Mesenteric fat pad (tissue), 1 donor: ENCODE data around the gene PANX2. TPM values are rescaled to one million over a fixed set of nuclear protein-coding genes. Genes with fewer than 3 reads are reported as not detected.
A peak's percentile ranks its signal among the peaks of the same experiment; 100 is the strongest.

ENCODE experiments used
- DNase-seq: peaks from one replicate; pipeline ENCODE4 v3.0.0-alpha.2; 2020; ENCODE audit warnings: low spot score
- long read RNA-seq: library from polyadenylated mRNA; unstranded; transcript quantifications from one replicate; pipeline ENCODE4 v2.0.0, GENCODE V29; 2020
- total RNA-seq: library from RNA; stranded (reverse); fragmentation: NEBNext Ultra II Directional; extraction: Animal tissue kit (Norgen Biotek cat#: 25700); gene quantifications from one replicate; pipeline ENCODE4 v1.2.1, GENCODE V29; 2021
- donor health status: DM: yes; HTN: yes; CAD: no.

Gene PANX2, protein sequence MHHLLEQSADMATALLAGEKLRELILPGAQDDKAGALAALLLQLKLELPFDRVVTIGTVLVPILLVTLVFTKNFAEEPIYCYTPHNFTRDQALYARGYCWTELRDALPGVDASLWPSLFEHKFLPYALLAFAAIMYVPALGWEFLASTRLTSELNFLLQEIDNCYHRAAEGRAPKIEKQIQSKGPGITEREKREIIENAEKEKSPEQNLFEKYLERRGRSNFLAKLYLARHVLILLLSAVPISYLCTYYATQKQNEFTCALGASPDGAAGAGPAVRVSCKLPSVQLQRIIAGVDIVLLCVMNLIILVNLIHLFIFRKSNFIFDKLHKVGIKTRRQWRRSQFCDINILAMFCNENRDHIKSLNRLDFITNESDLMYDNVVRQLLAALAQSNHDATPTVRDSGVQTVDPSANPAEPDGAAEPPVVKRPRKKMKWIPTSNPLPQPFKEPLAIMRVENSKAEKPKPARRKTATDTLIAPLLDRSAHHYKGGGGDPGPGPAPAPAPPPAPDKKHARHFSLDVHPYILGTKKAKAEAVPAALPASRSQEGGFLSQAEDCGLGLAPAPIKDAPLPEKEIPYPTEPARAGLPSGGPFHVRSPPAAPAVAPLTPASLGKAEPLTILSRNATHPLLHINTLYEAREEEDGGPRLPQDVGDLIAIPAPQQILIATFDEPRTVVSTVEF
- 1.9 TPM for total RNA-seq
- long read RNA-seq, partial matches to known transcripts = 4 of 4 reads
- long read RNA-seq, other reads (novel, unspliced or antisense) = 0 of 4 reads

DNA sequence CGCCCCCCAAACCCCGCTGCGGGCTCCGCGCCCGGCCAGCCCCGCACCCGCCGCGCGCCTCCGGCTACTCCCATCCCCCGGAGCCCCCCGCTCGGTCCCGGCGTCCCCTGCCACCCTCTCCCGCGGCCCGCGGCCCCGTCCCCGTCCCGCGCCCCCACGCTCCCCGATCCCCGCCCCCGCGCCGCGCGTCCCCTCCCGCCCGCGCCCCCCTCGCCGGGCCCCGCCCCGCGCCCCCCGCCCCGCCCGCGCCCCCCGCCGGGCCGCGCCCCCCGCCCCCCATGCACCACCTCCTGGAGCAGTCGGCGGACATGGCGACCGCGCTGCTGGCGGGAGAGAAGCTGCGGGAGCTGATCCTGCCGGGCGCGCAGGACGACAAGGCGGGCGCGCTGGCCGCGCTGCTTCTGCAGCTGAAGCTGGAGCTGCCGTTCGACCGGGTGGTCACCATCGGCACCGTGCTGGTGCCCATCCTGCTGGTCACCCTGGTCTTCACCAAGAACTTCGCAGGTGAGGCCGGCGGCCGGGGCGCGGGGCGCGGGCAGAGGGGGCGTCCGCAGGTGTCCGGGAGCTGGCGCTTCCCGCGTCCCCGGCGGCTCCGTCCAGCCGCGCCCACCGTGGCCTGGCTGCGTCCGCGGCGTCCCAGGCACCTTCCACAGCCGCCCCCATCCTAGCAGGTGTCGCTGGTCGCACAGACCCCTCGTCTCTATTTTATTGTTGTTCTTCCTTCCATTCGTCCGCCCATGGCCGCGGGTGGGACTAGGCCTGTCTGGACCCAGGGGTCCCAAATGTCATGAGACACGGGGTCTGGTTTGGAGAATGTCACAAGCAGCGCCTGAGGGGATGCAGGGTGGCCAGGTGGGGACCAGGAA, at the start of gene PANX2:
Gene PANX2, plus strand, starts transcription at position 279 of the 866 bp plus-strand sequence. Its CDS starts 0 bp downstream, at position 279.
- no peak for DNase-seq

DNA sequence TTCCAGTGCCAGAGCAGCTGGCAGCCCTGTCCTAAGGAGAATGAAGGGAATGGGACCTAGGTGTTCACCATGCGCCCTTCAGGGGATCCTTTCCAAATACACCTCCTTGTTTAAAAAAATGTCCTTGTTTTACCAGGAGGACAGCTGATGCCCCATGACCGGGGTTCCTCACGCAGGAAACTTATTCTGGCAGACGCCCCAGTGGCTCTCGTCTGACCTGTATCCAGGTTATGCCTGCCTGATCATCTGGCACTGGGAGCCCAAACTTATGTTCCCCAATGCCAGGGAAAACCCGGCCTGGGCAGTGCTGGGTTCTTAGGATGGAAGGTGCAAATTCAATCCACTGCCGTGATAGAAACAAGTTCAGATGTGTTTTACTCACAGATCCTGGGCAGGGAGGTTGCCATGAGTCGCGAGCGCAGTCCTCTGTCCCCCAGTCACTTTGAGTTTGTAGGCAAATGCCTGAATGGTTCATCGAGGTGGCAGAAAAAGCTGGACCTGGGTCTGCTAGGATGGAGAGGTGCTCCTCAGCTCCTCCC, 49.3 kb upstream of the PANX2 start:
- DNase-seq = no peak

DNA sequence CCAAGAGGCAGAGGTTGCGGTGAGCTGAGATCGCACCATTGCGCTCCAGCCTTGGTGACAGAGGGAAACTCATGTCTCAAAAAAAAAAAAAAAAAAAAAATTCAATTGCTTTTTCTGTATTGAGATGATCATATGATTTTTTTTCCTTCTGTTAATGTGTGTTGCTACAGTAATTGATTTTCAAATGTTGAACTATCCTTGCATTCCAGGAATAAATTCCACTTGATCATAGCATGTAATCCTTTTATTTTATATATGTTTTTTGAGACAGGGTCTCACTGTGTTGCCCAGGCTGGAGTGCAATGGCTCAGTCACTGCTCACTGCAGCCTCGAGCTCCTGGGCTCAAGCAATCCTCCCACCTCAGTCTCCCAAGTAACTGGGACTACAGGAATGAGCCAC, 47.4 kb upstream of the PANX2 start:
- no peak for DNase-seq

DNA sequence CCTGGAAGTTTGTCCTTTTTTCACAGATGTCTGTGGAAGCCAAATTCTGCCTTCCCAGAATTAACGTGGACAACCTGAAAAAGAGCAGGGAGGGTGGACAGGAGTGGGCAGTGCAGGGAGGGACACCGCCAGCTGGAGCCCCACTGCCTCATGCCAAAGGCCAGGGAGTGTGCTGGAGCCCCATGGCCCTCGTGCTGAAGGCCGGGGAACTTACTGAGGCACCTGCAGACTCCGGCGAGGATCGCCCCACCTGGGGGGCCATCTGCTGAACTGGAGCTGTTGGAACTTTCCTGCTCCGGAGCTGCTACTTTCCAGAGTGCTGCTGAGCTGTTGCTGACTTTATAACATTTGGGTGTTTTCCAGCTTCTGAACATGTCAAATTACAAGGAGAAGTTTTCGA, 45.5 kb upstream of the PANX2 start:
- no peak for DNase-seq

DNA sequence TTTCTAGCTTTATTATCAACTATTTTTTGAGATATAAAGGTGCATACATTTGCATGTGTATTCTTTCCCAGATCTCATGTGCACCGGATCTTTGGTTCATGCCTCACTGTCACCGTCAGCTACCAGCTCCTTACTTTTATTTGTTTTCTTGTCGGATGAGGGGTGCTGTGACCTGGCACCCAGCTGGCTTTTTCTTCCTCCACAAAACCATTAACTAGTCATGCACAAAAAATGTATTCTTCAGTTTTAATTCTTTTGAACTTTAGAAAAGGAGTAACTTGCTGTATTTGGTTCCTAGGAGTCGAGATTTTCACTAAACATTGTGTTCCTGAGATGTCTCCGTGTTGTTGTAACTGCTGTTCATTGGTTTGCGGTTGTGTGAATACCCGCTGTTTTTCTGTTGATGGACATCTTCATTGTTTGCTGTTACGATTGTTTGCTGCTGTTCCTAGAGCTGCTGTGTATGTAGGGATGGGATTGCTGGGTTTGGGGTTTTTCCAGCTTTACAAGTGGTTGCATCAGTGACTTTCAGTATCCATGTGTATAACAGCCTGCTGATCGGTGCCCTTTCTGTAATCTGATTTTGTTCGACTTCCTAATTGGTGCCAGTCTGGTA, 41.3 kb upstream of the PANX2 start:
- no peak for DNase-seq

DNA sequence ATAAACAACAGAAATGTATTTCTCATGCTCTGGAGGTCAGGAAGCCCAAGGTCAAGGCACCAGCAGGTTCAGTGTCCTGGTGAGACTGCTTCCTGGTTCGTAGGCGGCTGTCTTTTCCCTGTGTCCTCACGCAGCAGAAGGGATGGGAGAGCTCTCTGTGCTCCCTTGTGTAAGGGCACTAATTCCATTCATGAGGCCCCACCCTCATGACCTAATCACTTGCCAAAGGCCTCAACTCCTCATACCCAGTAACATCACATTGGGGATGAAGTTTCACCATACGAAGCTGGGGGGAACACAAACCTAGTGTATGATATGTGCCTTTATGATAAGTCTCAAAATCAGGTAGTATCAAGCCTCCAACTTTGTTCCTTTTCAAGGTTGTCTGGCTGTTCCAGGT, 38.6 kb upstream of the PANX2 start:
- no peak for DNase-seq

DNA sequence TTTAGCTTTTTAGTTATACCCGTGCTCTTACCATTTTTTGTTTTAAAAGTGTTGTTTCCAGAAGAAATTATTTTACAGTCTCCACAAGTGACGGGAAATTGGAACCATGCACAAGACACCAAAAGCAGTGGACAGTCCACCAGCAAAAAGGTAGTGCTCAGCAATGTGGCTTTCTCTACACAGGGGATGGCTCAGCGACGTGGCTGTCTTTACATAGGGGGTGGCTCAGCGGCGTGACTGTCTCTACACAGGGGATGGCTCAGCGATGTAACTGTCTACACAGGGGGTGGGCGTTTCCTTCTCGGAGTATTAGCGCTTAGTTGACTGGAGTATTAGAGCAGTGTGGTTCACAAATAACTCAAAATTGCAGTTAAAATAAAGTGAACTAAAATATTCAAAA, 36.0 kb upstream of the PANX2 start:
- peak; percentile 65 for DNase-seq

DNA sequence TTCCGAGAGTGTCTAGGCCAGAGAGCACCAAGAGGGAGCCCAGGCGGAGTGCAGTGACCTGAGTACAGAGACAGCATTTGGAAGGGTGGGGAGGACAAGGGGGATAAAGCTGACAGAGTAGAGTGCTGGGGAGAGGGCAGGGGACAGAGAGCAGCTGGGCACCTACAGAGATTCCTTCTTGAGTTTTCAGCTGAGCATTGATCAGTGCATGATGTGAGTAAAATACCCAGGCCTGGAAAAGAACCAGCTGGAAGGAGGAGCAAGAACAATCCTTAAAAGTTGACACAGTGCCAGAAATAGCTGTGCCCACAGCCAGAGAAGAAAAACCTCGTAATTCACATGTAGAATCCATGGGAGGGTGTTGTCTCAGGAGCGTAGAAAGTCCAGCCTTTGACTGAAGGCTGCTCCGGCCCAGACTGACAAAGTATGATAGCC, 33.9 kb upstream of the PANX2 start:
- peak; percentile 26 for DNase-seq

DNA sequence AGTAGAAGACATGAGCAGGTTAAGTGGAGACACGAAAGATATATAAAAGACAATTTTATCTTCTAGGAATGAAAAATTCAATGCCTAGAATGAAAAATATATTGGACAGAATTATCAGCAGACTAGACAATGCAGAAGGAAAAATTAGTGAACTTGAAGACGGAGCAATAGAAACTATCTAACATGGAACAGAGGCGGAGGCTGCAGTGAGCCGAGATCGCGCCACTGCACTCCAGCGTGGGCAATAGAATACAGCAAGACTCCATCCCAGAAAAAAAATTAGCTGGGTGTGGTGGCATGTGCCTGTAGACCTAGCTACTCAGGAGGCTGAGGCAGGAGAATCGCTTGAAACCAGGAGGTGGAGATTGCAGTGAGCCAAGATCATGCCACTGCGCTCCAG, 33.3 kb upstream of the PANX2 start:
- peak; percentile 3 for DNase-seq

DNA sequence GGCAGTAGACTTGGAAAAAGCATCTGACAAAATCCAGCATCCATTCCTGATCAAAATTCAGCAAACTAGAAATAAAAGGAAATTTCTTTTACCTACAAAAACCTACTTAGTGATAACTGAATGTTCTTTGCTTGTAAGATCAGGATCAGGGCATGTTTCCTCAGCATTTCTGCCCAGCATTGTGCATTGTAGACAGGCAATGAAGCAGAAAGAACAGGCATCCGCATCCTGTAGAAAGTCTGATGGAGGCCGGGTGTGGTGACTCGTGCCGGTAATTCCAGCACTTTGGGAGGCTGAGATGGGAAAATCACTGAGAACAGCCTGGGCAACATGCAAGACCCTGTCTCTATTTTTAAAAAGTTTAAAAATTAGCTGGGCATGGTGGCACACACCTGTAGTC, 32.5 kb upstream of the PANX2 start:
- DNase-seq = no peak

DNA sequence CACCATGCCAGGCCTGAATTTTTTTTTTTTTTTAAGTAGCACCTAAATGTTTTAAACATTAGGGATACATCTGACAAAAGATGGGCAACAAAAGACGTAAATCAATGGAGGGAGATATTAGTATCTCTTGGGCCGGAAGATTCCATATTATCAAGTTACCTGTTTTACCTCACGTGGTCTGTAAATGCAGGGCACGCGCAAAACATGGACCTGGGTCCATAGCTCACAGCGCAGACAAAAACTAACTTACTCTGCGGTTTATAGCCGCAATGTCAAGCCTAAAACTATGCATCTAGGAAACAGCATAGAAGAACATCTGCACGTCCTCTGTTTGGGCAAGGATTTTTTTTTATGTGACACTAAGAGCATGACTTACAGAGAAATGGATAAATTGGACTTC, 31.5 kb upstream of the PANX2 start:
- peak; percentile 53 for DNase-seq

DNA sequence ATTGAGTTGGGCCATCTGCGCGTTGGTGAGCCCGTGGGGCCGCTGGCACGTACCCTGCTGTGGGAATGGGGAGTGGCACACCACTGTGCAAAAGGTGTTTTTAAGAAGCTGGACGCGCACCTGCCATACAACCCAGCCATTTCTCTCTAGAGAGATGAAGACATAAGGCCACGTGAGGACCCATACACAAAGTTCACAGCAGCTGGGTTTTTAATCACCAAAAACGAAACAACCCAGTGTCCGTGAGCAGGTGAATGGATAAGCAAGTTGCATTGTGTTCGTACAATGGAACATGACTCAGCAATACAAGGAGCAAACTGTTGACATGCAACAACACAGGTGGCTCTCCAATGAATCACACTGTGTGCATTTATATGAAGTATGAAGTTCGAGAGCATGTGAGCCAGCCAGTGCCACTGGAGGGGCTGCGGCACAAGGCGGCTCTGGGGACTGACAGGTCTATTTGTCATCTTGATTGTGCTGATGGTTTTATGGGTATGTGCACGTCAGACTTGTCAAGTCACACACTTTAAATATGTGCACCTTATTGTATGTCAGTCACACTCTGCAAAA, 30.6 kb upstream of the PANX2 start:
- DNase-seq = peak; percentile 24

DNA sequence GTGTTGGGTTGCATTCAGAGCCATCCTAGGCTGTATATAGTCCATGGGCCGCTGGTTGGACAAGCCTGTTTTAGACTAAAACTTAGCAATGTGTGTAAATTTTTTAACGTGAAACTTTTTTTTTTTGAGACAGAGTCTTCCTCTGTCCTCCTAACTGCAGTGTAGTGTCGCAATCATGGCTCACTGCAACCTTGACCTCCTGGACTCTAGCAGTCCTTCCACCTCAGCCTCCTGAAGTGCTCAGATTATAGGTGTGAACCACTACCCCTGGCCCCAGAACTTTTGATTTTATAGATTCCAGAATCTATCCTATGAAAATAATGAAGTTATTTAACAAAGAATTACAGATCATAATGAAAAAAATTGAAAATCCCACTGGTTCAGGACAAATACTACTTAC, 29.9 kb upstream of the PANX2 start:
- DNase-seq = no peak

DNA sequence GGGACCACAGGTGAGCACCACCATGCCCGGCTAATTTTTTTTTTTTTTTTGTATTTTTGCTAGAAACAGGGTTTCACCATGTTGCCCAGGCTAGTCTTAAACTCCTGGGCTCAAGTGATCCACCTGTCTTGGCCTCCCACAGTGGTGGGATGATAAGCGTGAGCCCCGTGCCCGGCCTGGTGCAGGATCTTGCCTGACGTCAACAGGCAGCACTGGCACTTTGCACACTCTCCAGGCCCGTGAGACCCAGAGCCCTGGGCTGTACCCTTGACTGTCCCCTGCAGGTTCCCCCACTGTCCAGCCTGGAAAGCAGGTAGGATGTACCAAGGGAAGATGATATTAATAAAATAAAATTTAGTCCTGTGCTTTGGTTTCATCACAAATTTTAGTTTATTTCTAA, 29.1 kb upstream of the PANX2 start:
- peak; percentile 68 for DNase-seq

DNA sequence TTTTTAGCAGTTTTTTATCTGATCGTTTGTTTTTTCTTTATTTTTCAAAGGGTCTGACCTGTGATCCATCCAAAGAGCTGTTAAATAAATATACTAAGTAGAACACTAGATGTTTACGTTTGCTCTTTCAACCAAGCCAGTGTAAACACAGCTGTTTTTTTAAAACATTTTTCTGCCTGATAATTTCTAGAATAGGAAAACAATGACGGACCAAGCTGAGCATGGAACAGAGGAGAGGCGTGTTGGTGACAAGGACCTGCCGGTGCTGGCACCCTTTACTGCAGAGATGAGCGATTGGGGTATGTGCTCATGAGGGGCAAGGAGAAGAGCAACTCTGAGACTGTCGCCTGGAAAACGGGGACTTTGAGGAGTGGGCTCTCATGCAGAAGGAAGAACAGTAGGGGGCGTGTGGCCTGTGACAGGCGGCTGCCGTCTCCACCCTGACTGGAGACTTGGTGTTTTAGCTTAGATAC, 28.6 kb upstream of the PANX2 start:
- DNase-seq = peak; percentile 11

DNA sequence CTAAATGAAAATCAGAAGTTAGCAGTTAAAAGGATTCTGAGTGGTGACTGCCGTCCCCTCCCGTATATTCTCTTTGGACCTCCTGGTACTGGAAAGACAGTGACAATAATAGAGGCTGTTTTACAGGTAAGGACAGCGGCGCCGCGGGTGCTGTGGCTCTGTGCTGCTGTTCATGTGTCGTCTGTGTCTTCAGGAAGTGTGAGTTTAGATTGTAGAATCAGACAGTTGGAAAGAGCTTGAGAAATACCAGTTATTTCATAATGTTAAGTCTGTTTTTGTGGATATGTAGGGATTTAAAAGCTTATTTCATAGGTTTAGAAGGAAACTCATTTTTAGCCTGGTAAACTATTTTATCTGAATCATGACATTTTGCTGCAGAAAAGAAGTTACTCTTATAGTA, 27.4 kb upstream of the PANX2 start:
- DNase-seq = peak; percentile 71

DNA sequence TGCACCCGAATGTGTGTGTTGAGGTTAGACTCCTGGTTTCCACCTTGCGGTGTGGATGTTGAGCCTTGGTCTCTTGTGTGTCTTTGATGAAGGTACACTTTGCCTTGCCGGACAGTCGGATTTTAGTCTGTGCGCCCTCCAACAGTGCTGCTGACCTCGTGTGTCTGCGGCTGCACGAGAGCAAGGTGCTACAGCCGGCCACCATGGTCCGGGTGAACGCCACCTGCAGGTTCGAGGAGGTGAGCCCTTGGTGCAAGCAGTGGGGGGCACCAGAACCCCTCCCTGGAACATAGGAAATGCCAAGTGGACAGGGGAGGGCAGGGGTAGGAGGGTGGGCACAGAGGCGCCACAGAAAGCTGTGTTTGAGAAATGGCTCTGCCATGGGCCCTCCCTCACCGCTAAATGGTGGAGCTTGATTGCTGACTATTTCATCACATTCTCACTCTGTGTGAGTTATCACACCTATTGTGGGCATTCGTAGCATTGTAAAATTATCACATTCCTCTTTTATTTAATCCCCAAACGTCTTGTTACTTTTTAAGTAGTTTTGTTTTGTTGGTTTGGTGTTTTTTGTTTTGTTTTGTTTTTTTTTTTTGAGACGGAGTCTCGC, 26.4 kb upstream of the PANX2 start:
- DNase-seq = peak; percentile 78

DNA sequence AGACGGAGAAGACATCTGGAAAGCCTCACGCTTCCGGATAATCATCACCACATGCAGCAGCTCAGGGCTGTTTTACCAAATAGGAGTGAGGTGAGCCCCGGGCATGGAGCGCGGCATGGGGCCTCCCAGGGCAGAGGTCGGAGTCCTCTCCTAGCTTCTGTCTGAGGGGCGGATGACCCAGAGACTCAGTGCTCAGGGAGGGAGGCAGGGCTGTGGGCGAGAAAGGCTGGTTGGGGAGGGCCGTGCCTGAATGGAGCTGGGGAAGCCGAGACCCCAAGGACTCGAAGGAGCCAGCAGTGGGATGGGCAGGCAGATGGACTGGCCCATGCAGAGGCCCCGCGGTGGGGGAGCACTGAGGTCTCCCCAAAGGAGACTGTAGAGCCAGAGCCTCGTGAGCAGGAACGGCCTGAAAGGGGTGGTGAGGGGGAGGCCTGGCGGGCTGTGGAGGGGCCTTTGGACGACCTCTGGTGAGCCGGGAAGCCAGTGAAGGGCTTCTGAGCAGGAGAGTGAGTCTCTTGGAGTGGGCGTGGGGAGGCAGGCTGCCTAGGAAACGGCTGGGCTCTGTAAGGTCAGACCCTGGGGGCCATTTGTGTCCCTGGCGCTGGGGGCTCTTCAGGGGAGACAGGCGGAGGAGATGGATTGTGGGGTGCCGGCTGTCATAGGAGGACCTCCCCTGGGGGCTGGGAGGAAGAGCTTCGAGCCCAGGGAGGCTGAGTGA, 24.7 kb upstream of the PANX2 start:
- peak; percentile 74 for DNase-seq
